SK-N-SH treated with all-trans-retinoic acid at 6 μM for 48 hours (cell line): ENCODE measurements around the gene GATM.

Source experiments
- ESRRG ChIP-seq: fragments of 250-450 bp; sonication (Bioruptor Pico); IDR thresholded peaks from 2 replicates; pipeline ENCODE4 v1.6.1; 2021; ENCODE audit warnings: mild to moderate bottlenecking
- OSR1 ChIP-seq: fragments of 250-450 bp; sonication (Bioruptor Pico); IDR thresholded peaks from 2 replicates; pipeline ENCODE4 v1.8.0; 2022; ENCODE audit warnings: moderate library complexity, mild to moderate bottlenecking, inconsistent platforms
- PATZ1 ChIP-seq: fragments of 250-450 bp; sonication (Bioruptor Pico); IDR thresholded peaks from 2 replicates; pipeline ENCODE4 v1.8.0; 2020; ENCODE audit warnings: mild to moderate bottlenecking, moderate library complexity, borderline replicate concordance
- TOX ChIP-seq: fragments of 250-450 bp; sonication (Bioruptor Pico); IDR thresholded peaks from 2 replicates; pipeline ENCODE4 v1.8.0; 2021; ENCODE audit warnings: mild to moderate bottlenecking, moderate library complexity, borderline replicate concordance
- ZC3H10 ChIP-seq: fragments of 250-450 bp; sonication (Bioruptor Pico); IDR thresholded peaks from 2 replicates; pipeline ENCODE4 v1.5.1; 2021; ENCODE audit warnings: mild to moderate bottlenecking, moderate library complexity
- ZFP3 ChIP-seq: fragments of 250-450 bp; sonication (Bioruptor Pico); IDR thresholded peaks from 2 replicates; pipeline ENCODE4 v1.5.0; 2020; ENCODE audit warnings: mild to moderate bottlenecking, moderate library complexity

- no peak for TF ChIP-seq PATZ1 (CRISPR knock-in tag)
- TF ChIP-seq ZFP3 (CRISPR knock-in tag) = no peak
- TF ChIP-seq TOX (CRISPR knock-in tag) = no peak
- no peak for TF ChIP-seq ESRRG (CRISPR knock-in tag)
- TF ChIP-seq ZC3H10 (CRISPR knock-in tag) = no peak
- TF ChIP-seq OSR1 (CRISPR knock-in tag) = no peak
Observed at GRCh38 chr15:45319472-45320214, 58.7 kb downstream of the GATM start.
